Measurements from ENCODE around the gene NECTIN1. TPM values are rescaled to one million over a fixed set of nuclear protein-coding genes. Genes with fewer than 3 reads are reported as not detected.
A peak's percentile ranks its signal among the peaks of the same experiment; 100 is the strongest.

NECTIN1 gene
- total and polyA plus RNA-seq, 2 of the 4 experiments (the other 2 are of a cell fraction): 2.3 to 4.2 TPM

DNA sequence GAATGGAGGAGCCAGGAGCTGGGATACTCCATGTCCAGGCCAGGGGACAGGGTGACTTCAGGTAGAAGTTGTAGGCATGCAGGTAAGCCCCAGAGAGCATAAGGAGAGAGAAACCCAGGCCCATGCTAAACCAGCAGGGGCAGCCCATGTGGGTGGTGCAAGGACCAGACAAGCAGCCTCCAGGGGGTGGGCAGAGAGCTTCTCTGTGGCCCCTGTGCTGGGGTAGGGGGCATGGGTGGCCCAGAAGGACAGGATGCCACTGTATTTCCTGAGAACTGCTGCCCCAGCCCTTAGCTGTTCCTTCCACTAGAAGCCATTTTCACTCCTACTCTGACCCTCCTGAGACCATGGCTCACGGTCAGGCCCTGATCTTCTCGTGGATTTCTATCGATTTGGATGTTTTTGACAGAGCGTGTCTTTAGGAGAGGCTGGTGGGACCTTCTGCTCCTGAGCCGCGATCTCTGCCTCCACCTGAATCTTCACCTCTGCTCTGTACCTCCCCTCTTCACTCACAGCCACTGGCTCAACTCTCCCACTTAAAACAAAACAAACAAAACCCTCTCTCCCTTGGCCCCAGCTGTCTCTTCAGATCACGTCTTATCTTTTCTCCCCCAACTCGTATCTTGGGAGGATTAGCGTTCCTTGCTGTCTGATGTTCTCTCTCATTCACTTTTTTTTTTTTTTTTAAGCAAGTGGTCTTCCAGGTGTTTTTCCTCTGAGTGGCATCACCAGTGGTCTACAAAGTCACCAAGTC, 112.2 kb downstream of the NECTIN1 start:
- intact Hi-C loops (cut with micrococcal nuclease) (no loop called here), in situ Hi-C loops (cut with MboI; ENCODE audit: low sequenced_read_pairs) (no loop called here), dilution Hi-C loops (cut with HindIII; ENCODE audit: low sequenced_read_pairs, unreplicated experiment) (no loop called here)
- CTCF ChIA-PET: no interaction called here
- ATAC-seq (ENCODE audit: low read depth): no peak
- no peaks in the 10 kb centered on the region for H3K36me3 ChIP-seq (ENCODE audit: control insufficient read depth, insufficient read depth, low read length)
- WGBS, 2 experiments (ENCODE audit: extremely low coverage in 2 of 2, insufficient read length in 1 of 2): 100% methylated on average over 1 of the region's 9 CpGs; no CpG with 5 or more reads in 1 of the 2 experiments
- no peak for TF ChIP-seq MAZ (IDR thresholded peaks at IDR 0.05; ENCODE audit: borderline replicate concordance, low read depth, low read length)
- no peak for TF ChIP-seq BHLHE40 (IDR thresholded peaks at IDR 0.05; ENCODE audit: low read depth, low read length)
- TF ChIP-seq, protein P1, sequence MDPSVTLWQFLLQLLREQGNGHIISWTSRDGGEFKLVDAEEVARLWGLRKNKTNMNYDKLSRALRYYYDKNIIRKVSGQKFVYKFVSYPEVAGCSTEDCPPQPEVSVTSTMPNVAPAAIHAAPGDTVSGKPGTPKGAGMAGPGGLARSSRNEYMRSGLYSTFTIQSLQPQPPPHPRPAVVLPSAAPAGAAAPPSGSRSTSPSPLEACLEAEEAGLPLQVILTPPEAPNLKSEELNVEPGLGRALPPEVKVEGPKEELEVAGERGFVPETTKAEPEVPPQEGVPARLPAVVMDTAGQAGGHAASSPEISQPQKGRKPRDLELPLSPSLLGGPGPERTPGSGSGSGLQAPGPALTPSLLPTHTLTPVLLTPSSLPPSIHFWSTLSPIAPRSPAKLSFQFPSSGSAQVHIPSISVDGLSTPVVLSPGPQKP (IDR thresholded peaks at IDR 0.05; ENCODE audit: borderline replicate concordance, low read depth, low read length): no peak
- TF ChIP-seq CHD1 (IDR thresholded peaks at IDR 0.05; ENCODE audit: low read depth, low read length): no peak
- no peak for TF ChIP-seq SMC3 (IDR thresholded peaks at IDR 0.05; ENCODE audit: low read depth, low read length)
- TF ChIP-seq RCOR1 (IDR thresholded peaks at IDR 0.05; ENCODE audit: insufficient replicate concordance, low read length): no peak
- TF ChIP-seq POLR2A (IDR thresholded peaks at IDR 0.05; ENCODE audit: low read depth, low read length): no peak
- TF ChIP-seq MXI1 (IDR thresholded peaks at IDR 0.05; ENCODE audit: borderline replicate concordance, low read depth, low read length): no peak
- TF ChIP-seq CEBPB (IDR thresholded peaks at IDR 0.05; ENCODE audit: low read depth, low read length): no peak
- TF ChIP-seq RAD21 (IDR thresholded peaks at IDR 0.05; ENCODE audit: low read length): no peak
- TF ChIP-seq NFE2L2 (IDR thresholded peaks at IDR 0.05; ENCODE audit: low read depth, low read length): no peak
- no TSS peak for BruUV-seq (replicated peaks)
- no peak overlapping the region for H4K91ac ChIP-seq (ENCODE audit: insufficient read depth, low read depth, low read length)
- H2AK5ac ChIP-seq (ENCODE audit: low read depth, low read length): peak overlapping the region; percentile 76
- H2AK9ac ChIP-seq (replicated peaks; ENCODE audit: low read depth, low read length, poor library complexity): peak overlapping the region; percentile 81
- H3K14ac ChIP-seq (replicated peaks; ENCODE audit: low read depth, low read length): no peak overlapping the region
- H3K27me3 ChIP-seq (ENCODE audit: control insufficient read depth, insufficient read depth, low read length): peaks cover 4% of the 10 kb centered on the region; the same call in 1 of the 2 replicates
- H4K20me1 ChIP-seq (ENCODE audit: insufficient read depth, low read length): no peaks in the 10 kb centered on the region
- H3K18ac ChIP-seq (ENCODE audit: low read depth, low read length): no peak overlapping the region
- no peak overlapping the region for H3K4me3 ChIP-seq (ENCODE audit: insufficient read depth, low read depth, low read length)
- H3K79me1 ChIP-seq (ENCODE audit: low read depth in 1 of 2, low read length in 2 of 2): no peaks in the 10 kb centered on the region
- H4K5ac ChIP-seq (ENCODE audit: low read depth, low read length): no peak overlapping the region
- H2BK120ac ChIP-seq (ENCODE audit: low read depth, low read length): peak overlapping the region; percentile 12; the same call in 1 of the 2 replicates
- H3K56ac ChIP-seq (ENCODE audit: extremely low read depth, insufficient read depth, low read length): no peak overlapping the region
- peak overlapping the region; percentile 16; the same call in 1 of the 3 replicates for H2BK15ac ChIP-seq (ENCODE audit: low read depth, low read length)
- H3K4ac ChIP-seq (ENCODE audit: low read depth, low read length): 0 out of 2 replicates have a peak overlapping the region, but pooled peaks have one; percentile 51
- H3K23ac ChIP-seq (ENCODE audit: low read depth, low read length): no peak overlapping the region
- no peak overlapping the region for H3K27ac ChIP-seq (ENCODE audit: insufficient read depth, low read length)
- peak overlapping the region; percentile 9 for H2AFZ ChIP-seq (replicated peaks; ENCODE audit: low read length, poor library complexity)
- peaks cover 7% of the 10 kb centered on the region for H3K9me1 ChIP-seq (ENCODE audit: insufficient read depth, low read length)
- DNase-seq: no peak
- H3K9ac ChIP-seq (ENCODE audit: low read depth, low read length): no peak overlapping the region
- peak overlapping the region; percentile 17 to 62; a peak in 2 of 4 replicates for H4K8ac ChIP-seq (ENCODE audit: low read depth in 2 of 2, low read length in 2 of 2)
- POLR2A ChIA-PET (ENCODE audit: unreplicated experiment): no interaction called here
- H3K4me1 ChIP-seq (ENCODE audit: control insufficient read depth, insufficient read depth, low read length): peaks cover 16% of the 10 kb centered on the region
- H2BK20ac ChIP-seq (ENCODE audit: low read depth, low read length): no peak overlapping the region
- H2BK5ac ChIP-seq (ENCODE audit: low read depth, low read length, poor library complexity, severe bottlenecking): no peak overlapping the region
- no peaks in the 10 kb centered on the region for H3K9me3 ChIP-seq (ENCODE audit: control insufficient read depth, insufficient read depth, low read length)
- H3K4me2 ChIP-seq (ENCODE audit: low read depth, low read length): no peak overlapping the region

Data from IMR-90 (cell line).